HepG2 (cell line): ENCODE results near the gene ANKS3.

Experiments used
- ETS1 ChIP-seq: sonication (generic); formaldehyde crosslinking; IDR thresholded peaks from 2 replicates; pipeline ENCODE4 v1.4.0; 2020; ENCODE audit warnings: missing genetic modification reagents
- POLR2A ChIP-seq, 2 experiments: IDR thresholded peaks; 2 replicates each; pipeline ENCODE4 v1.6.1; 2011; ENCODE audit warnings: low read depth in 2 of 2, low read length in 2 of 2, mild to moderate bottlenecking in 1 of 2, moderate library complexity in 1 of 2; ENCODE audit not compliant: insufficient read depth in 1 of 2
- TBL1XR1 ChIP-seq: fragments of 150-350 bp; IDR thresholded peaks from 2 replicates; pipeline ENCODE4 v1.6.1; 2014; ENCODE audit warnings: borderline replicate concordance, low read length; ENCODE audit not compliant: partially characterized antibody
- TOE1 ChIP-seq: sonication (generic); formaldehyde crosslinking; IDR thresholded peaks from 2 replicates; pipeline ENCODE4 v1.4.0; 2020; ENCODE audit warnings: mild to moderate bottlenecking, missing genetic modification reagents
- XBP1 ChIP-seq: sonication (generic); formaldehyde crosslinking; IDR thresholded peaks from 2 replicates; pipeline ENCODE4 v1.5.0; 2020; ENCODE audit warnings: missing genetic modification reagents
- ZNF24 ChIP-seq: fragments of 450-650 bp; IDR thresholded peaks from 2 replicates; pipeline ENCODE4 v1.6.1; 2017; ENCODE audit warnings: antibody characterized with exemption, mild to moderate bottlenecking

DNA sequence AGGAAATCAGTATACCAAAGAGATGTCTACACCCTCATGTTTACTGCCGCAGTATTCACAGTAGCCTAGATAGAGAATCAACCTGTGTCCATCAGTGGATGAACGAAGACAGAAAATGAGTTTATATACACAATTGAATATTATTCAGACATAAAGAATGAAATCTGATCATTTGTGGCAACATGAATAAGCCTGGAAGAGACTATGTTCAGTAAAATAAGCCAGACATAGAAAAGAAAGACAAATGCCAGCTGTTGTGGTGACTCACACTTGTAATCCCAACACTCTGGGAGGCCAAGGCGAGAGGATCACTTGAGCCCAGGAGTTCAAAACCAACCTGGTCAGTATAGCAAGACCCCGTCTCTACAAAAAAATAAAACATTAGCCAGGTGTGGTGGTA, 24.6 kb downstream of the ANKS3 start:
- TF ChIP-seq ETS1 (no peak), TBL1XR1 (no peak), XBP1 (CRISPR knock-in tag) (no peak), ZNF24 (no peak), TOE1 (CRISPR knock-in tag) (no peak), POLR2A (IDR thresholded peaks at IDR 0.05; ENCODE audit: insufficient read depth in 1 of 2, low read depth in 2 of 2, low read length in 2 of 2) (no peak)
